Measurements from ENCODE around the gene RABGAP1L.

DNA sequence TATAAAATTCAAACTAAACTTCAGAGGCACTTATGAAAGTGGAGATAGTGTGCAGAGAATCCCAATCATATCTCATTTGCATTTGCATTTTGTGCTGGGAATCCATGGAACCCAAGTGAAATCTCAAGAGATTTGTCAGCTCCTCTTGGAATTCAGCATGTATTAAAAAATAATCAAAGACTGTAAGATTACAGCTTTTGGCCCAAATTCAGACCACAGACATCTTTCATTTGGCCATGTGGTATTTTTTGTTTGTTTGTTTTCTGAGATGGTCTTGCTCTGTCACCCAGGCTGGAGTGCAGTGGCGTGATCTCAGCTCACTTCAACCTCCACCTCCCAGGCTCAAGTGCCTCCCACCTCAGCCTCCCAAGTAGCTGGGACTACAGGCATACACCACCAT lies 836.6 kb downstream of the RABGAP1L start:
- no peak for TF ChIP-seq FOXP2 (optimal IDR thresholded peaks at IDR 0.05; ENCODE audit: control extremely low read depth, extremely low read length, insufficient read depth)
- no peak for TF ChIP-seq POLR2AphosphoS5 (IDR thresholded peaks at IDR 0.05; ENCODE audit: borderline replicate concordance, low read depth, low read length)
